Right atrium auricular region (tissue), 2 donors: Measurements from ENCODE around the gene ATG12. TPM values are rescaled to one million over a fixed set of nuclear protein-coding genes. Genes with fewer than 3 reads are reported as not detected.
"Not testable (repeated sequence)": the region's sequence is repeated elsewhere in the genome, so short reads cannot be mapped to it uniquely, and the experiment has no call there.

Source experiments
- DNase-seq: peaks from one replicate; pipeline ENCODE4 v3.0.0-alpha.2; 2019; ENCODE audit warnings: low spot score
- H3K27ac ChIP-seq, 2 donors: fragments of 200-600 bp; sonication (generic); 1 replicate in 1 of 2; 2 replicates in 1 of 2; pipeline ENCODE4 v1.5.1; 2016 to 2019
- H3K27me3 ChIP-seq, 2 donors: fragments of 200-600 bp; sonication (generic); one replicate each; pipeline versions ENCODE4 v1.5.1 to v1.6.0; 2017 to 2019
- H3K36me3 ChIP-seq: fragments of 200-600 bp; sonication (generic); one replicate; pipeline ENCODE4 v1.5.1; 2016
- H3K4me1 ChIP-seq, 2 donors: fragments of 200-600 bp; sonication (generic); one replicate each; pipeline versions ENCODE4 v1.5.1 to v1.6.0; 2017 to 2019
- H3K4me3 ChIP-seq, 2 donors: fragments of 200-600 bp; sonication (generic); 1 replicate in 1 of 2; 2 replicates in 1 of 2; pipeline ENCODE4 v1.5.1; 2017 to 2019; ENCODE audit warnings: mild to moderate bottlenecking in 1 of 2, moderate library complexity in 1 of 2
- H3K9me3 ChIP-seq, 2 donors: fragments of 200-600 bp; sonication (generic); one replicate each; pipeline ENCODE4 v1.5.1; 2019
- CTCF ChIP-seq, 2 donors: fragments of 200-600 bp; sonication (generic); IDR thresholded peaks; one replicate each; pipeline ENCODE4 v1.5.1; 2019; ENCODE audit warnings: antibody characterized with exemption in 2 of 2
- total RNA-seq, 2 donors: library from RNA; depleted of rRNA; stranded (reverse); fragments of >200 nt; gene quantifications; one replicate each; pipeline ENCODE4 v1.1.0, GENCODE V29; 2016

Gene ATG12
- total RNA-seq, 2 donors from 2014 or later = 15.7 to 19.4 TPM

- DNase-seq = no peak
- no peak for TF ChIP-seq CTCF (IDR thresholded peaks at IDR 0.05)
- peaks cover 41% of the 10 kb centered on the region for H3K36me3 ChIP-seq
- H3K27ac ChIP-seq = no peak overlapping the region
- no peaks in the 10 kb centered on the region for H3K4me1 ChIP-seq
- no peaks in the 10 kb centered on the region for H3K9me3 ChIP-seq
- H3K27me3 ChIP-seq = no peaks in the 10 kb centered on the region
- no peak overlapping the region for H3K4me3 ChIP-seq
Measured at GRCh38 chr5:115829913-115830312, 11.5 kb downstream of the ATG12 start.

DNA sequence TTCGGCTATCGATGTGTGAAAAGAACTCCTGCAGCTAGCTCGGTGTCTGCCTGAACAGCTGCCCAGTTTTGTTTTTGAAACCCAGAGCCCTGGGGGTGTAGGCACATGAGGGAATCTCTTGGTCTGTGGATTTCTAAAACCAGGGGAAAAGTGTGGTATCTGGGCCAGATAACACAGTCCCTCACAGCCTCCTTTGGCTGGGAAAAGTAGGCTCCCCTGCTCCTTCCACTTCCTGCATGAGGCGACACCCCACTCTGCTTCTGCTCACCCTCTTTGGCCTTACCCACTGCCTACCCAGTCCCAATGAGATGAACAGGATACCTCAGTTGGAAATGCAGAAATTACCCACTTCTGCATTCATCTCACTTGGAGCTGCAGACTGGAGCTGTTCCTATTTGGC is 15.4 kb downstream of the ATG12 start:
- H3K36me3 ChIP-seq = peaks cover 15% of the 10 kb centered on the region
- H3K4me1 ChIP-seq = no peaks in the 10 kb centered on the region
- no peak for TF ChIP-seq CTCF (IDR thresholded peaks at IDR 0.05)

DNA sequence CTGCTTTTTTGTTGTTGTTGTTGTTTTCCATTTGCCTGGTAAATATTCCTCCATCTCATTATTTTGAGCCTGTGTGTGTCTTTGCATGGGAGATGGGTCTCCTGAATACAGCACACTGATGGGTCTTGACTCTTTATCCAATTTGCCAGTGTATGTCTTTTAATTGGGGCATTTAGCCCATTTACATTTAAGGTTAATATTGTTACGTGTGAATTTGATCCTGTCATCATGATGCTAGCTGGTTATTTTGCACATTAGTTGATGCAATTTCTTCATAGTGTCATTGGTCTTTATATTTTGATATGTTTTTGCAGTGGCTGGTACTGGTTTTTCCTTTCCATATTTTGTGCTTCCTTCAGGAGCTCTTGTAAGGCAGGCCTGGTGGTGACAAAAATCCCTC is 16.4 kb downstream of the ATG12 start:
- H3K9me3 ChIP-seq, H3K4me3 ChIP-seq, H3K27me3 ChIP-seq, H3K36me3 ChIP-seq, H3K4me1 ChIP-seq, H3K27ac ChIP-seq, DNase-seq: not testable (repeated sequence)

More for the DNA sequence above, 15.4 kb downstream of the ATG12 start:
- H3K9me3 ChIP-seq = no peaks in the 10 kb centered on the region
- H3K27ac ChIP-seq = no peak overlapping the region
- no peak overlapping the region for H3K4me3 ChIP-seq
- DNase-seq = no peak
- H3K27me3 ChIP-seq = no peaks in the 10 kb centered on the region

- TF ChIP-seq CTCF (IDR thresholded peaks at IDR 0.05) = no peak
- no peak for DNase-seq
- no peak overlapping the region for H3K4me3 ChIP-seq
- H3K27me3 ChIP-seq = peaks cover 0 to 1% of the 10 kb centered on the region in 2 donors
- peaks cover 0 to 5% of the 10 kb centered on the region in 2 donors for H3K4me1 ChIP-seq
- H3K36me3 ChIP-seq = no peaks in the 10 kb centered on the region
- H3K27ac ChIP-seq = no peak overlapping the region
- H3K9me3 ChIP-seq = no peaks in the 10 kb centered on the region
Measured at GRCh38 chr5:115820846-115821245, 20.5 kb downstream of the ATG12 start.

DNA sequence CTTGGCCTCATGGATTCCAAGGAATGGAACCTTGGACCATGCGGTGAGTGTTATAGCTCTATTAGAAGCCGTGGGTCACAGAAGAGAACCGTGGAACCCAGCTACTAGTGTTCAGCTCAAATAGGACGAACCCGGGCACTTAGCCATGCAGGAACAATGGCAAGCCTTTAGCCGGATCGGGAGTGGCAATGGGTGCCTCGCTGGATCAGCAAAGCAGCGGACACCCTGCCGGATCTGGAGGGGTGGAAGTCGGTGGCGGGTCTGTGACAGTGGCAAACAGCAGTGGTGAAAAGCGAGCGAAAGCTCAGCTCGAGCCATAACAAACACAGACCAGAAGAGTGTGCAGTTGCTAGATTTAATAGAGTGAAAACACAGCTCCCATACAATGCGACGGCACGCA is 22.5 kb downstream of the ATG12 start:
- H3K27me3 ChIP-seq = peaks cover 0 to 5% of the 10 kb centered on the region in 2 donors
- no peaks in the 10 kb centered on the region for H3K36me3 ChIP-seq
- peaks cover 0 to 12% of the 10 kb centered on the region in 2 donors for H3K4me1 ChIP-seq
- no peaks in the 10 kb centered on the region for H3K9me3 ChIP-seq
- no peak overlapping the region for H3K27ac ChIP-seq
- no peak for TF ChIP-seq CTCF (IDR thresholded peaks at IDR 0.05)
- H3K4me3 ChIP-seq = no peak overlapping the region
- DNase-seq = no peak

- H3K27ac ChIP-seq = no peak overlapping the region
- H3K4me3 ChIP-seq = no peak overlapping the region
- H3K27me3 ChIP-seq = peaks cover 0 to 5% of the 10 kb centered on the region in 2 donors
Measured at GRCh38 chr5:115817386-115817785, 24.0 kb downstream of the ATG12 start.

More at GRCh38 chr5:115817386-115817785, 24.0 kb downstream of the ATG12 start:
- no peak for DNase-seq
- no peaks in the 10 kb centered on the region for H3K9me3 ChIP-seq
- H3K36me3 ChIP-seq = no peaks in the 10 kb centered on the region
- peaks cover 0 to 12% of the 10 kb centered on the region in 2 donors for H3K4me1 ChIP-seq
- TF ChIP-seq CTCF (IDR thresholded peaks at IDR 0.05) = no peak
